Astrocyte of the cerebellum (primary cell): Measurements from ENCODE around the gene RASGRP4.

Experiments used
- DNase-seq: peaks from one replicate; pipeline ENCODE4 v3.0.0-alpha.2; 2011; ENCODE audit warnings: low read depth
- H3K4me3 ChIP-seq: 2 replicates; pipeline ENCODE4 v1.5.1; 2011; ENCODE audit warnings: mild to moderate bottlenecking, low read depth, low read length, moderate library complexity
- CTCF ChIP-seq: IDR thresholded peaks from 2 replicates; pipeline ENCODE4 v1.5.1; 2012; ENCODE audit warnings: low read length, low read depth, moderate library complexity, mild to moderate bottlenecking; ENCODE audit errors: missing control alignments
- in situ Hi-C: cut with HindIII; loops from 2 replicates; pipeline ENCODE4 v1.10.0; 2017; ENCODE audit warnings: low sequenced_read_pairs

The RASGRP4 gene

GRCh38 chr19:38441657-38442348, 15.8 kb upstream of the RASGRP4 start:
- no peak for DNase-seq
- TF ChIP-seq CTCF, result no peak
- in situ Hi-C loops, result no loop called here
- no peak overlapping the region for H3K4me3 ChIP-seq

GRCh38 chr19:38440592-38440991, 14.6 kb upstream of the RASGRP4 start:
- no peak for DNase-seq
- no peak overlapping the region for H3K4me3 ChIP-seq
- no peak for TF ChIP-seq CTCF
- in situ Hi-C loops, result no loop called here

GRCh38 chr19:38437917-38438316, 11.9 kb upstream of the RASGRP4 start:
- in situ Hi-C loops, result no loop called here
- H3K4me3 ChIP-seq, result no peak overlapping the region
- no peak for TF ChIP-seq CTCF
- DNase-seq, result no peak

- no peak for TF ChIP-seq CTCF
- no peak for DNase-seq
- in situ Hi-C loops, result no loop called here
- H3K4me3 ChIP-seq, result no peak overlapping the region
Measured at GRCh38 chr19:38437295-38437694, 11.3 kb upstream of the RASGRP4 start.

GRCh38 chr19:38434549-38435051, 8.6 kb upstream of the RASGRP4 start:
- no peak for DNase-seq
- TF ChIP-seq CTCF, result no peak
- no peak overlapping the region for H3K4me3 ChIP-seq
- in situ Hi-C loops, result no loop called here

- in situ Hi-C loops, result no loop called here
- no peak within 1 kb of the TSS for H3K4me3 ChIP-seq
- no peak for TF ChIP-seq CTCF
- DNase-seq, result no peak
Measured at GRCh38 chr19:38433268-38433733, 7.3 kb upstream of the RASGRP4 start, which contains the start of gene RYR1. RYR1 (plus strand) TSS chr19:38433691; CDS start chr19:38433830, 139 bp downstream.

GRCh38 chr19:38430931-38431330, 4.9 kb upstream of the RASGRP4 start:
- H3K4me3 ChIP-seq, result no peak overlapping the region
- no peak for TF ChIP-seq CTCF
- in situ Hi-C loops, result no loop called here
- DNase-seq, result no peak
